HG03342 (cell line): Measurements from ENCODE around the gene URB2.
A peak's percentile ranks its signal among the peaks of the same experiment; 100 is the strongest.
"Not testable (repeated sequence)": the region's sequence is repeated elsewhere in the genome, so short reads cannot be mapped to it uniquely, and the experiment has no call there.

Experiments
- ATAC-seq: cut with Tn5 transposase; IDR thresholded peaks from one replicate; pipeline ENCODE4 v1.9.1; 2021; ENCODE audit warnings: mild to moderate bottlenecking, moderate library complexity; ENCODE audit not compliant: unreplicated experiment

URB2 gene

DNA sequence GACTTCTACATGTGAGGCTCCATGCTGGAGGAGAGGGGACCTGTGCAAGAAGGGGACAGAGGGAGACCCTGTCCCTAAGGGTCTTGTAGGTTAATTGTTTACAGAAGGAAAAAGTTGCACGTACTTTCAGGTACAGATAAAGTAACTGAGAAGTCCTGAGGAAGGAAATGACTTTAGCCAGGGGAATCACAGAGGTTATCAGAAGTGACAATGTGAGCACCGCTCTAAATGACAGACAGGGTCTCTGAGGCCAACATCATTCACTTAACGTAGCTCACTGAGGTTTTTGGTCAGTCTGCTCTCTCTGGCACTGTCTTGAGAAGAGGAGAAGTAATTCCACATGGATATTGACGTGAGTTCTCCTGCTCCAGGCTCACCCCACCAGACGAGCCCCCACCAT is 12.1 kb upstream of the URB2 start:
- no peak for ATAC-seq

DNA sequence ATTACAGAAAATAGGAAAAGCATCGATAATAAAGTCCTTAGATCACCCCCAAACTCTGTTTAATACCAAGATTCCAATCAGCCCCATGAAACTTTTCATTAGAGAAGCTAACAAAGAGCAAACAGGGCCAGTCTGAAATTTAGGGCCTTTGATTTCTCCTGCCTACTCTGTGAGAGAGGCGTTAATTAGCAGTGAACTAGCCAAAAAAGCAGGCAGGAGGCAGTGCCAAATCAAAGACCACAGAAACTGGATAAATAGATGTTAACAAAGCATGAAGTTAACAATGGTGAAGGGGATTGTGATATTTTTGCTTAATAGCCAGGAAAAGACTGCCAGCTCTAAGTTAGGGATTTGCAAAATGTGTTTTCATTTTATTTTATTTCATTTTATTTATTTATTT is 11.3 kb upstream of the URB2 start:
- ATAC-seq = no peak

DNA sequence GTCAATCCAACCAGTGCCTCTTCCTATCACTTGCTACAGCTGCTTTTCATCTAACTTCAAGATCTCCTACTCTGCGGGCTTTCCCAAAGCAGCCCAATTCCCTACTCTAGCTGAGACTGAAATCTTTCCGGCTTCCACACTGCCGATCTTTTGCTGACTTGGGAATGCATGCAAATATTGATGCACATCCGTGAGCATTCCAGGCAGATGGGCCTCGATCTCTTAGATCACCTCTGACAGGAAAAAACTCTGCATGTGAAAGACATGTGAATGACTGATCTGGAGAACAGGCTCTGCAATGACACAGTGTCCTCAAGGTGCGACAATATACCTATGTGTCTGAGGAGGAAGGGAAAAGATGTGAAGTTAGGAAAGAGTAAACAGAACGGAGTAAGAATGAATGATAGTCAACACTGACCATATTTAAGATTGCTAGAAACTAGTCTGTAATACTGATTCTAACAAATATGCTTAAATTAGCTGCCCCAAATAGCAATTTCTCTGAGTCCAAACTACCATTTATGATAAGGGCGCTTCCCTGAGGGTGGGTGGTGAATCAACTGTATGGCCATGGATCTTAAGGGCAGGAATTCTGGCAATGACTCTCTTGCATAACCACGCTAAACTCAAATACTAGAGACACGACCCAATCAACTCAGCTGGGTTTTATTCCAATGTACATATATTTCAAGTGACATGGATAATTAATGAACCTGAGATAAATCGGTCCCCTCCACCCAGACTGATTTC is 8.5 kb upstream of the URB2 start:
- ATAC-seq = no peak

DNA sequence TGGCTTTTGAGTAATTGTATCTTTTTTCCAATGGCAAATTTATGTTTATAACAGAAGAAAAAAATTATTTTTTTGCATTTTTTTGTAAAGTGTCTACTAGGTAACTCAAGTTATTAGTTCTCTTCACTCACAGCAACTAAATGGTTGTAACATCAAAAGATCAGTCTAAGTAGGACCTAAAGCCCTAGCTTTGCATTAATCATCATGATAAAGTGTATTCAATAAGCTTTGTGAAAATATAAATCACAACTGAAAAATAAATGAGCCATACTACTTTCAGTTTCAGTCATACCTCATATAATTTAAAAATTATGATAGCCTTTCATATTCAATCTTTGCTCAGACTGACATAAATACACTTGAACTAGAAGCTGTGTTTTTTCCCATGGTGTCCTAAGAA is 7.0 kb upstream of the URB2 start:
- ATAC-seq = no peak

DNA sequence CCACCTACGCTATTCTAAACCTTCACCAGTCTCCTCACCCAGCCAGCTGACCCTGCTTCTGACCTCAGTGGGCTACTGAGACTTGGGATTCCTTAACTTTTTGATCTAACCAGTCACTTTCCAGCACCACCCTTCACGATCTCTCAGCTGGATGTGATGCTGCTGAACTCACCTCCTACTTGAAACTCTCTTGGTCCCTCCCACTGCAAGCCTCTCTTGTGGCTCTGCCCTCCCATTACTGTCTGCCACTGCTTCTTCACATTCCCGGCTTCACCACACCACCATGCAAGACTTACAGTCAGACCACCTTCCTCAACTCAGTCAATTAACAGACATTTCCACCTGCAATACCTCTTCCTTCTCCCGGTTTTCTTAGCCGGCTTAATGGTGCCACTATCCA is 6.4 kb upstream of the URB2 start:
- ATAC-seq = no peak

DNA sequence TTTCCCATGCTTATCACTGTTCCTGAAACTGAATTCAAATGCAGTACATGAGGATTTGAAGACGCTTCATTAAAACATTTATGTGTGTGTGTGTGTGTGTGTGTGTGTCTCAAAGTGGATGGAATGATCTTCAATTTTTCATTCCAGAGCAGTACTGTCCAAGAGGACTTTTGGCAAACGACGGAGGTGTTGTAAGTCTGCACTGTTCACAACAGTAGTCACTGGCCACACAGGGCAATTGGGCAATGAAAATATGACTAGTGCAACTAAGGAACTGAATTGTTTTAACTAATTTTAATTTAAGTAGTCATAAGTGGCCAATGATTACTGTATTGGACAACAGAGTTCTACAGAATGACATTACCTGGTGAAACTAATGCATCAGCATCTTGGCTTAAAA is 5.2 kb upstream of the URB2 start:
- ATAC-seq = no peak

DNA sequence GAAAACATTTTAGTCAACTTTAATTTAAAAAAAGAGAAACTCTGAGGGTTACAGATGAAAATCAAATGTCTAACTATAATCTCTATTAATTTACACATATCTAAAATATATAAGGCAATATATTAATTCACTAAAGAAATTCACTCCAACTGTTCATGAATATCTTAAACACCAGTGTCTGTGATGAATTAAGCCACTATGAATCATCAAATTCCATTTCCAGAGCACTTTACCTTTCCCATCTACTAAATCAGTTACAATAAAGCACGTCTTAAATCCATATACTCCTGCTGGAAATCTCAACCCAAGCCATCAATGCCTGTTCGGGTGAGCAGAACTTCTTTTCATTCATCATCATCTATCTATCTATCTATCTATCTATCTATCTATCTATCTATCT is 4.4 kb upstream of the URB2 start:
- no peak for ATAC-seq

DNA sequence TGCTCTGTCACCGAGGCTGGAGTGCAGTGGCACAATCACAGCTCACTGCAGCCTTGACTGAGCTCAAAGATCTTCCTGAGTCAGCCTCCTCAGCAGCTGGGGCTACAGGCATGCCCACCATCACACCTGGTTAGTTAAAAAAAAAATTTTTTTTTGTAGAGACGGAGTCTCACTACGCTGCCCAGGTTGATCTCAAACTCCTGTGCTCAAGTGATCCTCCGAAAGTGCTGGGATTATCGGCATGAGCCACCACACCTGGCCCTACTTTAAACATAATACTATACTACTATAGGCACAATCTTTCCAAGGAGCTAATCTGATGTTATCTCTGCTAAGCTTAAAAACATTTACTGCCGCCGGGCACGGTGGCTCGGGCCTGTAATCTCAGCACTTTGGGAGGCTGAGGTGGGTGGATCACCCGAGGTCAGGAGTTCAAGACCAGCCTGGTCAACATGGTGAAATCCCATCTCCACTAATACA is 3.4 kb upstream of the URB2 start:
- ATAC-seq = not testable (repeated sequence)

DNA sequence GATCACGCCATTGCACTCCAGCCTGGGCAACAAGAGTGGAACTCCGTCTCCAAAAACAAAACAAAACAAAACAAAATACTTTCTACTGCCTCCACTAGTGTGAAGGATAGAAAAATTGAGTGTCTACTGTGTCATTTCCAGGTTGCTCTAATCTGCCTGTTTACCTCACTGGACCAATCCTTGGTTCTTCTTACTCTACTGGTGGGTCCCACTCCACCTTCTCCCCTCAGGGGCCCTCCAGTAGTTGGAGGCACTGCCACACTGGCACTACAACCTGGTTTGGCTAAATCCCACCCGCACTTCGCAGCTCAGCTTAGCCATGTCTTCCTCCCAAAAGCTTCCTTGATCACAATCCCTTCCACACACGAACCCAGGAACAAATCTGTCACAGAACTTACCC is 2.8 kb upstream of the URB2 start:
- no peak for ATAC-seq

DNA sequence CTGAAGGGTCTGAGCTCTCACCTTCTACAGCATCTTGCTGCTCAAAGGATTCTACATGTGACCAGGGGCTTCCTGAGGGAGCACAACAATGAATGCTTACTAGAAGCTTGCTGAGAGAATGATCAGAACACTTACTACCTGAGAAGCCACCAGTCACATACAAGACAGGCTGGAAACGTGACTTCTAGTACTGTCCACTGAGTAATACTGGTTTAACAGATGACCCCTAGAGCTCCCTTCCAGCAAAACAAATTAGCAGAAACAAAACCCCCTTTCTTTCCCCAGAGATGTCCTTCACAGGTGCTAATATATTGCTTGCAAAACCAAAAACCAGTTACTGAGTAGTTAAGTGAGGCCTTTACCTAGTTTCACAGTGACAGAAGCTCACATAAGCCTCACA is 2.2 kb upstream of the URB2 start:
- no peak for ATAC-seq

DNA sequence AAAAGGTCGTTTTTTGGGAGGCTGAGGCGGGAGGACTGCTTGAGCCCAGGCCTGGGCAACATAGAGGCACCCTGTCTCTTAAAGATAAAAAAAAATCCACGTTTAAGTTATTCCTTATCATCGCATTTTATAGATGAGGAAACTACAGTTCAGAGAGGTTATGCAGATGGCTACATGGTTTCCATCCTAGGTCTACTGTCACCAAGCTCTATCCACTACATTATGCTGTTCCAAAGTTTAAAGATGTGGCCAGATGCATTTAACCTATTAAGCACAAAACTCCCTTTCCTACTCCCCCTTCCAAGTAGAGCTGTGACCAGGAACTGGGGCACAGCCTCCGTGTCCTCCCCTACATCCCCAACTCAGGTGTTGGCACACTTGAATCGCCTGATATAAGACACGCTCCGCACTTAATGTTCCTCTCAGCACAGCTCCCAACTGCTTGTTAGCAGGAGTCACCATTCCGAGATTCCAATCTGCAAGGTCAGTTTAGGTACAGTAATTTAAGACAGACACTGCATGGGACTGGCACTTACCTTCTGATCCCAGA is 1.5 kb upstream of the URB2 start:
- no peak for ATAC-seq

DNA sequence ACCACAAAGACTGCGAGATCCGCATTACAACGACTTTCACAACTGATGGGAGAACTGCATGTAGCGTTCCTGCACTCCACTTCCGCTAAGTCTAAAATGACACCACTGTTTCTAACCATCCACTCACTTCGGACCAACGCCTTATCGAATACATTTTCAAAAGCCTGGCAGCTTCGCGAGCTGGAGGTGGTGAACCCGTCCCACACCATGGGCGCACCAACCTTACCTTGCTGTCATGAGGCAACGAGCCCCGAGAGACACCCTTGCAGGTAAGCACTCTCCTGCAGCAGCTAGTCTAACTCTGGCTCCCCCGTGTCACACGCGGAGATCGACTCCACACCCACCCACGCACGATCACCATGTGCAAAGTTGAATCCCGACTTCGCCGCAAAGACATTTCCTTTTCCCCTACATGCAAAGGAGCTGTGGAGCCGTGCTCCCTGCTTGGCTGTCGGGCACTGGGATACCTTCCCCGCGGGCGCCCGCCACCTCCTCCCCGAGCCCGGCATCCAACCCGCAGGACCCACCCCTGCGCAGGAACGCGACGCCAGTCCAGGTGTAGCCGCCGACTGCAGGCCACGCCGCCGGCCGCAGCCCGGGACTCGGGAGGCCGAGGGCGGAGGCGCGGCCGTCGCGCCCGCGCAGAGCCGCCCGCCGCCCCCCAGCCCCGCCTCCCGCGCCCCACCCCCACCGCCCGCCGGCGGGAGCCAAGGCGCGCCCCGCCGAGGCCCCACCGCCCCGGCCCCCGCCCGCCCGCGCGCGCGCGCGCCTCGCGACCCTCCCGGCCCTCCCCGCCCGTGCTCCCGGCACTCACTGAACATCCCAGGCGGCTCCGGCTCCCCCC is 754 bp upstream of the URB2 start:
- ATAC-seq = peak; percentile 27

DNA sequence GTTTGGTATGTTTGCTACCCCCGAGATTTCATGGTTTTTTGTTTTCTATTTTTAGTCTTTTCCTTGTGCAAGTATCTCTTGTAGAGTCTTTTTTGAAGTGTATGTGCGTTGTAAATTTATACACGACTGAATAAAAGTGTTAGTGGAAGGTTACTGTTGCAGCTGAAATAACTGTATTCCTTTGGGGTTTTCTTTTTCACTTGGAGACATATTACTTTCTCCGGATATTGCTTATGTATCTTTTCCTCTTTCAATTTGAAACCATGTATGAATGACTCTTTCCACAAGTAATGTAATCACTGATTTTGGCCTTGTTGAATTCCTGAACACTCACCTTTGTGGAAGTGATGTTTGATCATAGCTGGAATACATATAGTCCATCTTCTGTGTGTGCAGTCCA is 956 bp downstream of the URB2 start:
- ATAC-seq = no peak

DNA sequence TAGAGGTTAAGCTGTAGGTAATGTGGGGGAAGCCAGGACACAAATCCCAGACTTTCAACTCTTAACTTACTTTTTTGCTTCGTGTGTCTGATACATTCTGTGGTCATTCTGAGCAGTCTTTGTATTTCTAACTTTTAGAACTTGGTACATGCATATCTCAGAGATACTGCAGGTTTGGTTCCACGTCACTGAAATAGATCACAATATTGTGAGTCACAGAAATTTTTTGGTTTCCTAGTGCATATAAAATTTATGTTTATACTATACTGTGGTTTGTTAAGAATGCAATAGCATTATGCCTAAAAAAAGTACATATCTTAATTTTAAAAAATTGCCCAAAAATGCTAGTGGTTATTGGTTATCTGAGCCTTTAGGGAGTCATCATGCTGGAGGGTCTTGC is 3.2 kb downstream of the URB2 start:
- no peak for ATAC-seq

DNA sequence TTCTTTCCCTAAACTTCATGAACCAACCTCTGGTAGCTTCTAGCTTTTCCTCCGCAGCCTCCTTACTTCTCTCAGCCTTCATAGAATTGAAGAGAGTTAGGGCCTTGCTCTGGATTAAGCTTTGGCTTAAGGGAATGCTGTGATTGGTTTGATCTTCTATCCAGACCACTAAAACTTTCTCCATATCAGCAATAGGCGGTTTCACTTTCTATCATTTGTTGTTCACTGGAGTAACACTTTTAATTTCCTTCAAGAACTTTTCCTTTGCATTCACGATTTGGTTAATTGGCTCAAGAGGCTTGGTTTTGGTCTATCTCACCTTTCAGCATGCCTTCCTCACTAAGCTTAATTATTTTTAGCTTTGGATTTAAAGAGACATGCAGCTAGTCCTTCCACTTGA is 5.1 kb downstream of the URB2 start:
- no peak for ATAC-seq

DNA sequence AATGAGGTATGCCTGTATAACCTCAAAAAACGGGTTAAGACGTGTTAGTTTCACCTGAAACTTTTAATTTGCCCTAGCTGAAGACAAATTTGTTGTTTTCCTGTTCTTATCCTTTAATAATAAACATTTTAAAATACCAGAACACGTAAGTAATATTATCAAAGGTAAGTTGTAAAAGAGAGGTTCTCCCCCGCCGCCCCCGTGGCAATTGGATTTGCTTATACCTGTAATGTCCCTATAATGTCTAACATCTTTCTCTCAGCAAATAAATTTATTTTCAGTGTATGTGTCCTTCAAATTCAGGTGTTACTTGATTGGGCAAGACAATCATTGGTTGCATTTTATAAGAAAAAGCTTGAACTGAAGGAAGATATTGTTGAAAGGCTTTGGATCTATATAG is 5.9 kb downstream of the URB2 start:
- no peak for ATAC-seq

DNA sequence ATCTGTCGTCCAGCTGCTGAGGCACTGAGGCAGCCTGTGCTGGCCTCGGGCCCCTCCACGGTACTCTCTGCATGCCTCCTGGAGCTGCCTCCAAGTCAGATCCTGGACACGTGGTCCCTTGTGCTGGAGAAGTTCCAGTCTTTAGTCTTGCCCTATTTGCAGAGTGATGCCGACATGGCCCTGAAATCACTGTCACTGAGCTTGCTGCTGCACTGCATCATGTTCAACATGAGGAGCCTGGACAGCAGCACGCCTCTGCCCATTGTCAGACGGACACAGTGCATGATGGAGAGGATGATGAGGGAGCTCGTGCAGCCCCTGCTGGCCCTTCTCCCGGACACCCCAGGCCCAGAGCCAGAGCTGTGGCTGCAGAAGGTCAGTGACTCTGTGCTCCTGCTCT is 10.0 kb downstream of the URB2 start:
- no peak for ATAC-seq

DNA sequence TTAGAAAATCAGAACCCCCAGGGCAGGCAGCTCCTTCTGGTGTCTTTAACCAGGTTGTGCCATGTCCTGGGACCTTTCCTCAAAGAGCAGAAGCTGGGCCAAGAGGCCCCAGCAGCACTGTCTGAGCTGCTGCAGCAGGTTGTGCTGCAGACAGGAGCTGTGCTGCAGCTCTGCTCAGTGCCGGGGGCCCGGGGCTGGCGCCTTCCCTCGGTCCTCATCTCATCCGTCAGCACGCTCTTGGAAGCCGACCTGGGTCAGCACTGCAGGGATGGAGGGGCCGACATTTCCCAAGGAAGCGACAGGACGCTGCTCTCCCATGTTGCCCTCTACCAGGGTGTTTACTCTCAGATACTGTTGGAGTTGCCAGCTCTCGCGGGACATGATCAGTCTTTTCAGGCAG is 11.7 kb downstream of the URB2 start:
- no peak for ATAC-seq

DNA sequence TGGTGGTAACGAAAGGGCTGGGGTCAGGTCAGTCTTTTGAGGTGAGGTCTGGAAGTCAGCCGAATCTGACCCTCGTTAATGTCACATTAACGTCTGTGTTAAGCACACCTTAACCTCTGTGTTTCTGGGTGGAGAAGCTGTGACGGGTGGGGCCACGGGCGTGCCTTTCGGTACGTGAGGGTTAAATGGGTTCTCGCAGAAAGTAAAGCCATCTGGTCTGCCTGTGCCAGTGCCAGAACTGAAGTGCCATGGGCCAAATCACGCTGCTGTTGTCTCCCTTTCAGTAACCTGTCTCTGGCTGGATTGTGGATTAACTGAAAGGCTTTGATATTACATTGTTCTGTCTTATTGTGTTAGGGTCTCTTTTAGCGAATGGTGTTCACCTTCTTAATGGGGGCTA is 14.4 kb downstream of the URB2 start:
- no peak for ATAC-seq

DNA sequence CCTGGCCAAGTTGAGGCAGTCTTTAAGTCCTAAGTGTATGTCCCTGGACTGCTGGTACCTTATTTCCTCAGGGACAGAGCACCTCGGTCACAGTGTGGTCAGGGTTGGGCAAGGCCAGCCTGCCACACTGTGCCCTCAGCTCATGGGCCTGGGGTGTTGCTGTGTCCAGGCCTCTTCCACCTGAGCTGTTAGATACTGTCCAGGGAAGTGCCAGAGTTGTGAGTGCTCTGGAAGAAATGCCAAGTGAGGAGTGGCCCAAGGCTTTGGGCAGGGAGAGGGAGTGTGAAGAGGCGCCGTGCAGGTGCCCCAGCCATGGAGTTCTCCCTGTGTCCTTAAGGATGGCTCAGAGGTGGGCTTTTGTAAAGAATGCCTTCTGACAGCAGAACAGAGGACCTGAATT is 15.3 kb downstream of the URB2 start:
- ATAC-seq = no peak

DNA sequence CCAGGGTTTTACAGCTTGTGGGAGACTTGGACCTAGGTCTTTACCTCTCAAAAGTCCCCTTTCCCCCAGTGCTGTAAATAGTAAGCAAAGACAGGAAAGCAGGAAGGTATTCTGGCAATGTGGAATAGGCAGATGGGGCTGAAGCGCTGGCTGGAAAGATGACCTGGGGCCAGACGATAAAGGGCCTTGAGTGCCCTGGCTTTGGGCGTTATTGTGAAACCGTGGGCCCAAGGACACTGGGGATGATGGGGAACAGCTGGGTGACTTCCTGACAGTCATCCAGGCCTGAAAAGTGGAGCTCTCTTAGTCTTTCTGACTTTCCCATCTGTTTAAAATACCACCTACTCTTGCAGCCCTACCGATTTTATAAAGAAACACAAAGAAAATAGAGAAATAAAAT is 16.3 kb downstream of the URB2 start:
- ATAC-seq = no peak

DNA sequence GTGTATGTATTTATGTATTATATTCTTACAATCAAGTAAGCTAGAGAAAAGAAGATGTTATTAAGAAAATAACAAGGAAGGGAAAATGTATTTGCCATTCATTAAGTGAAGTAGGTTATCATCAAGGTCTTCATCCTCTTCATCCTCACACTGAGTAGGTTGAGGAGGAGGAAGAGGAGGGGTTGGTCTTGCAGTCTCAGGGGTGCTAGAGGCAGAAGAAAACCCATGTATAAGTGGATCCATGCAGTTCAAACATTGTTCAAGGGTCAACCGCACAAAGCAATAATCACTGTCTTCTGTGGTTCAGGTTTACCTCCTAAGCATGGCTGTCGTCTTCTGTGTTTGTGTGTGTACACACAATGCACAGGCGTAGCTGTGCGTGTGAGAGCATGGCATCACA is 16.9 kb downstream of the URB2 start:
- no peak for ATAC-seq
